ENCODE results near the gene DYNLT2.

DNA sequence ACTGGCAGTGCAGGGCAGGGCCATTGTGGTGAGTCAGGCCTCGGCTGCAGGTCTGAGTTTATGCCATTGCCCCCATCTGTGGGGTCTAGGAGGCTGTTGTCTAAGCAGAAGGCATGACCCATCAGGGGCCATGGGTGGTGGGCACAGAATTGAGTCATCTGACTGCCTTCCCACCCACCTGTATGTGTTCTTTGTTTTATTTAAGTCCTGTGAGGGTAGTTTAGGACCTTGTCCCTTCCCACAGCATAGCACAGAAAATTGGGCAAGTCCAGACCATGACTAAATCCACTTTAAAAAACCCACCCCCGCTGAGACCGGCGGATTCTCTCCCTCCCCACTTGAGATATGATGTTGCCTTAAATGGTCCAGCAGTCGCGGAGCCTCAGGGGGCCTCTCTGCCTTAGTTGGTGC, 40.4 kb upstream of the DYNLT2 start:
- TF ChIP-seq, protein P1, sequence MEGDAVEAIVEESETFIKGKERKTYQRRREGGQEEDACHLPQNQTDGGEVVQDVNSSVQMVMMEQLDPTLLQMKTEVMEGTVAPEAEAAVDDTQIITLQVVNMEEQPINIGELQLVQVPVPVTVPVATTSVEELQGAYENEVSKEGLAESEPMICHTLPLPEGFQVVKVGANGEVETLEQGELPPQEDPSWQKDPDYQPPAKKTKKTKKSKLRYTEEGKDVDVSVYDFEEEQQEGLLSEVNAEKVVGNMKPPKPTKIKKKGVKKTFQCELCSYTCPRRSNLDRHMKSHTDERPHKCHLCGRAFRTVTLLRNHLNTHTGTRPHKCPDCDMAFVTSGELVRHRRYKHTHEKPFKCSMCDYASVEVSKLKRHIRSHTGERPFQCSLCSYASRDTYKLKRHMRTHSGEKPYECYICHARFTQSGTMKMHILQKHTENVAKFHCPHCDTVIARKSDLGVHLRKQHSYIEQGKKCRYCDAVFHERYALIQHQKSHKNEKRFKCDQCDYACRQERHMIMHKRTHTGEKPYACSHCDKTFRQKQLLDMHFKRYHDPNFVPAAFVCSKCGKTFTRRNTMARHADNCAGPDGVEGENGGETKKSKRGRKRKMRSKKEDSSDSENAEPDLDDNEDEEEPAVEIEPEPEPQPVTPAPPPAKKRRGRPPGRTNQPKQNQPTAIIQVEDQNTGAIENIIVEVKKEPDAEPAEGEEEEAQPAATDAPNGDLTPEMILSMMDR (IDR thresholded peaks at IDR 0.05; ENCODE audit: low read depth, low read length): no peak
- TF ChIP-seq EZH2phosphoT487 (IDR thresholded peaks at IDR 0.05; ENCODE audit: low read depth): no peak

All from OCI-LY3 (cell line).